CD4-positive, alpha-beta T cell treated with Interleukin-4 for 1 hour (primary cell): ENCODE measurements around the gene XCL1.
A peak's percentile ranks its signal among the peaks of the same experiment; 100 is the strongest.
"Not testable (repeated sequence)": the region's sequence is repeated elsewhere in the genome, so short reads cannot be mapped to it uniquely, and the experiment has no call there.

Experiments
- DNase-seq, 2 donors: peaks; one replicate each; pipeline ENCODE4 v3.0.0-alpha.2; 2020 to 2022

The XCL1 gene

GRCh38 chr1:168568346-168568745, 8.1 kb upstream of the XCL1 start:
- no peak for DNase-seq

DNA sequence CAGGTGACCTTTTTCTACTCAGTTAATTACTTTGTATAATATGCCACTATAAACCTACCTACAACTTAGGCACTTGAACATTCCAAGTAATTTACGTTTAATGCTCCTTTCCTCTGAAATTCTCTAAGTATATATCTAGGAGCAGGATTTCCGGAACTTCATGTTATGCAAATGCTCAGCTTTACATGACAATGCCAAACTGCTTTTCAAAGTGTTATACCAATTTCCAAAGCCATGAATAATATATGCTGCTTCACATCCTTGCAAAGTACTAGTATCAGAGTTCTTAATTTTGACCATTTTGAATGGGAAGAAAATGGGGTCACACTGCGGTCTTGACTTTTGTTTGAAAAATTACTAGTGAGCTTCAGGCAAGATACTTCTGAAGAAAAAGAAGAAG, 5.8 kb upstream of the XCL1 start:
- DNase-seq = no peak

DNA sequence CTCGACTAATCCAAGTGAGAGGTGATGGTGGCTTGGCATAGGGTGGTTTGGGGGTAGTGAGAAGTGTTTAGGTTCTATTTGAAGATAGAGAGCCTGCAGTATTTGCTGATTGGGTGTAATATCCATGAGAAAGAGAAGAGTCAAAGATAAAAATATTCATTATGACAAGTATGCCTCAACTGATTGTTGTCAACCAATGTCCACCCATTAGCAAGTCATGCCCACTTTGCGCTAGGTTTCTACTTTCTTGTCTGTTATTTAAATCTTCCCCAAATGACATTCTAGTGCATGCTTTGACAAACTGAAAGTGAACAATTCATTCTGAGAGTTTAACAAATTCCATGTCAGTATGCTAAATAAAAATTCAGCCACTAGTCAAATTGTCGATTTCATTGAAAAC, 3.8 kb upstream of the XCL1 start:
- no peak for DNase-seq

GRCh38 chr1:168574234-168574633, 2.2 kb upstream of the XCL1 start:
- peak; percentile 19 to 56 for DNase-seq

GRCh38 chr1:168578531-168579185, 2.3 kb downstream of the XCL1 start:
- not testable (repeated sequence) for DNase-seq

DNA sequence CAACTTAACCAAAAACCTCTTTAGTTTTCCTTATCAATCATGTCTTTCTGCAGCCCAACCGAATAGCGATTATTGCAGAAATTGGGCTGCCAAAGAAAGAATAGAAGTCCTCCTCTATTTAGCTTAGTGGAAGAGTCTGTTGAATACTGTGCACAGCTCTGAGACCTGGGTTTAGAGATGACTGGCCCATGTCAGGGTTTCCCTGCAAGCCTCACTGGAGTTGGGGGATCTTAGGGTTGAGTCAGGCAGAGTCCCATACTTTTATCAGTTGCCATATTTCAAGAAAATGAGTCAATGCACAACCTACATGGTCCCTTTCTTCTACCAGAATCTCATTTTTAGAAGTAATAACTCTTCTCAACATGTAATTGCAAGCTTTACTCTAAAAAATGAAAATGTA, 3.9 kb downstream of the XCL1 start:
- DNase-seq = not testable (repeated sequence)

DNA sequence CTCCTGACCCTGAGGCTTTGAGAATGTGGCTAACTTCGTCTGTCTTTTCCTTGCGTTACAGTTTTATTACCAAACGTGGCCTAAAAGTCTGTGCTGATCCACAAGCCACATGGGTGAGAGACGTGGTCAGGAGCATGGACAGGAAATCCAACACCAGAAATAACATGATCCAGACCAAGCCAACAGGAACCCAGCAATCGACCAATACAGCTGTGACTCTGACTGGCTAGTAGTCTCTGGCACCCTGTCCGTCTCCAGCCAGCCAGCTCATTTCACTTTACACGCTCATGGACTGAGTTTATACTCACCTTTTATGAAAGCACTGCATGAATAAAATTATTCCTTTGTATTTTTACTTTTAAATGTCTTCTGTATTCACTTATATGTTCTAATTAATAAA, 4.6 kb downstream of the XCL1 start:
- not testable (repeated sequence) for DNase-seq

GRCh38 chr1:168581817-168582572, 5.6 kb downstream of the XCL1 start:
- DNase-seq = no peak

- DNase-seq = no peak
These were observed 6.4 kb downstream of the XCL1 start for GRCh38 chr1:168582688-168583336.

DNA sequence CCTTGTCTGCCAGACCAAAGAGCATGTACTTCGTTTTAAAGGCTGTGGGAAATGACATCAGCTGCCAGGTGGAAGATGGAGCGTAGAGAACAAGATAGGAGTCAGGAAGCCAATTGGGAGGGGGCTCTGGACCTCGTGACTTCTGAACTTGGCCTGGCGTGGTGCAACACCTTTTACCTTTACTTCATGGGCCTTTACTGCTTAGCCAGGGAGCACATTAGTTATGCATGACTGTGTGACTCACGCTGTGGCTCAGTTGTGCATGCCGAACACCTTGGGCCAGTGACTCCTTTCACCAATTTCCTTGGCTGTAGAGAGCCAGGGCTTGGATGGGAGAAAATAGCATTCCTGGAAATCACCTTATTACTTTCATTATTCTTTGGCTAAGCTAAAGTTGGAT, 7.2 kb downstream of the XCL1 start:
- no peak for DNase-seq

DNA sequence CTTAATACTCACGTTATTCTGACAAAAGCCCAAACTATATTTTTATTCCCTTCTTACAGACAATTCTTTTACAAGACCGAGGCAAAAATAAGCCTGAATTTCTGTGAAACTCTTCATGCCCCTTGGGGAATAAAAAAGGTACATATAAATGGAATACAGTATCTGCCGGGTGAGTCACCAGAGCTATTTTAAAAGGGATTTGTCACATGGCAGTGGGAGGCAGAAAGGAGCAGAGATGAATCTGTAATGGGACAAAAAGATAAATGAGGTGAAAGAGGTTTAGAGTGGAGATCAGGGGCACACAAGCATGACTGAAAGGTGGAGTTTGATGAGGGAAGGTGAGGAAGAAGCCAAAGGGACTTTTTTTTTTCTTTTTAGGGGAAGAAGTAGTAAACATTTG, 8.8 kb downstream of the XCL1 start:
- no peak for DNase-seq

DNA sequence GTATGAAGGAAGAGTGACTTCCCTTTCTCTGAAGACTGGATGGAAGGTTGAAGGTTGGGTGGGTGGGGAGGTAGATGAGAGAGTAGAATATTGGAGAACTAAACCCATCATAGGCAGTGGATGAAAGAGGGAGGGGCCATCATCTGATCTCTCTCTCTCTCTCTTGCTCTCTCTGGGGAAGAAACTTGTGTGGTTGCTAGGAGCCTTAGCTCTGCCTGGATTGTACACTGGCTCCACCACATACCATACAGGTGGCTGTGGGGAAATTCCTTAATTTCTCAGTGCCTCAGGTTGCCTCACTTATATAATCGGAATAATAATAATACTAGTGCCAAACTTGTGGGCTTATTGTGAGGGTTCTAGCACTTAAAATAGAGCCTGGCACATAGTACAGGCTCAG, 9.5 kb downstream of the XCL1 start:
- no peak for DNase-seq

DNA sequence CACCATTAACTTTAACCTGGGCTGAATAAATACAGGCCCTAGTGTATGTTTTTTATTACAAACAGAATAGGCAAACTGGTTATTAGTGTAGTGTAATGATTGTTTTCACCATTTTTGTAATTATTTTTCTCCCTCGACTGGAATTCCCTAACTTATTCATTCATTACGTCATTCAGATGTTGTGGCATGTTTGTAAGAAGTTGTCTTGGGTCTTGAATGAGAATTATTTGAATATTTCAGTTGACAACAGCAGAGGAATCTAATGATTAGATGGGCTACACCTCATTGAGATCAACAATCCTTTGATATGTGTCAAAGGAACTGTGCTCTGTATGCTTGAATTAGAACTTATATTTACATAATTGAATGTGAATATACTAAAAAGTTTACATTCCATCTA, 12.8 kb downstream of the XCL1 start:
- no peak for DNase-seq

GRCh38 chr1:168591066-168591465, 14.7 kb downstream of the XCL1 start:
- DNase-seq = no peak

DNA sequence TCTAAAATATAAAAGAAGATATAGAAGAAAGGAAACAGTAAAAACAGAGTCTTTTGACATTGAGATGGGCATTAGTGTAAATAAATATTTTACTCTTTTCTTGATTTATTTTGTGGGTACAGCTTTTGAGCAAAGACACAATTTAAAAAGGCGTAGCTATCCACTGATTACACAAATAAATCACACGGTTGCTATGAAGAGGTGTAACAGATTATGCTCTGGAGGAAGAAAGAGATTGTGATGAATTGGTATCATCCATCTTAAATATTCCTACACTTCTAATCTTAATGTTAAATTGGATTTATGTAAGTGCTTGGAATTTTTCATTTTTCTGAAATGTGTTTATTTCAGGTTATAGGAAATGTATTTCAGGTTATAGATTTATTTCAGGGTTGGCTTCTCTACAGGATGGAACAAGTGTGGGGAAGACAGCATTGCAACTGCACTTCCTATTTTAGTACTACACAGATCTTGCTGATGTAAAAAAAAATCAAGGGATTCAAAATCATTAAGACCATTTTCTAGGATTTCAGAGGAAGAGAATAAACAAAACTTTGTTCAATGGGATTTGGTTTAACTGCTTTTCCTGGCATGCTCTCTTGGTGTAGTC, 15.3 kb downstream of the XCL1 start:
- DNase-seq = no peak

- DNase-seq = not testable (repeated sequence)
These were observed 19.0 kb downstream of the XCL1 start for GRCh38 chr1:168595403-168595802.

DNA sequence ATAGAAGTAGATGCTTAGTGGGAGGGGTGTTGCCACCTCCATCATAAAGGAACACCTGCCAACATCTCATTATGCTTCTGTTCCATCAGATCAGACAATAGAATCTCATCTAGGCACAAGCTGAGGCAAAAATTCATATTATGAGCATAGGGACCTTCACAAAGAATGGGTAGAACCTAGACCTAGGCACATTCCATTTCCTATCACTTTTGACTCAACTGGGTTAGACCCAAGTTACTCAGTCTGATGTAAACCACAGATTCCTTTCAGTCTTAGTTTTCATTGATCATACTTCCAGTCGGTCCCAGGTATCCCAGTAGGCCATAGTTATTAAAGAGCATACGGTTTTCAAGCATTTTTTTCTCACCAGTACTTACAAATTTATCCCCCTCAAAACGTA, 21.7 kb downstream of the XCL1 start:
- no peak for DNase-seq

GRCh38 chr1:168598892-168599291, 22.5 kb downstream of the XCL1 start:
- DNase-seq = no peak

- no peak for DNase-seq
These were observed 23.2 kb downstream of the XCL1 start for GRCh38 chr1:168599641-168600040.

DNA sequence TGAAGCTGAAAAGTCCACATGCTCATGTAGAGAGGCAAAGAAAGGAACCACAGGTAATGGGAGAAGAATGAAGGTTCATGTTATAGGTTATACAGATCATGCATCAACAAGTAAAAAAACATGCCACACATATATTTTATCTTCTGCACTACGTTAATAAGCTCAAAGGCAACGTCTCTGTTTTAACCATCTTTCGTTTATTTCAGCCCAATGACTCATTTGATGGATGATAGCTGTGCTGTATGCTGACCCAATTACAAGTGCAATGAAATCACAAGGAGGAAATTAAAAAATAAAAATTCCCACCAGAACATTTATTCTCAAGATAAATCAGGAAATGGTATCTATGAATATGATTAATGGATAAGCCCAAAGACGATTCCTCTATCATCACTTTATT, 24.6 kb downstream of the XCL1 start:
- DNase-seq = no peak

DNA sequence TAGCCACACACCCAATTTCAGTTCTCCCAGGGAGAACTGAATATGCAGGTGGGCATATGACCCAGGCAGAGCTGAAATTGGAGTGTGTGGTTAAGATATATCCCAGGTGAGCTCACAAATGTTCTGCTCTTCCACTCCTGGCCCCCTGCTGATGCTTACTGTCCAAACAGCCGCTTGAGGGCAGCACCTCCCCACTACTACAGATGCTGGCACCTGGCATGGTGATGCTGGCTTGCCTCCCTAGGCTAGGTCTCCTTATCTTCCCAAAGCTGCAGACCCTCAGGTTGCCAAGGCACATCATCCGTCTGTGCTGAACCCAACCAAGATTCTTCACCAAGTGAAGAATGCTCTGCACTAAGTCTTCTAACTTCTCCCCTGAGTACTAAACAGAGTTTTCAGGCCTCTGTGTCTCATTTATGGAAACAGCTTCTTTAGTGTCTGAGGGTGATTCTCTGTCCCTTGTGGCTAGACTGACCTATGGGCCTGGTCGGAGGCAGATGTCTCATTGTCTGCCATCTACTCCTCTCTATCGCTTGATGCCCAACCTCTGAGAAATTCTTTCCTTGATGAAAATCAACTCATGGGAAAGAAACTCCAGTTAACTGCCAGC, 27.2 kb downstream of the XCL1 start:
- DNase-seq = peak; percentile 67 to 68

GRCh38 chr1:168605443-168605842, 29.0 kb downstream of the XCL1 start:
- no peak for DNase-seq

DNA sequence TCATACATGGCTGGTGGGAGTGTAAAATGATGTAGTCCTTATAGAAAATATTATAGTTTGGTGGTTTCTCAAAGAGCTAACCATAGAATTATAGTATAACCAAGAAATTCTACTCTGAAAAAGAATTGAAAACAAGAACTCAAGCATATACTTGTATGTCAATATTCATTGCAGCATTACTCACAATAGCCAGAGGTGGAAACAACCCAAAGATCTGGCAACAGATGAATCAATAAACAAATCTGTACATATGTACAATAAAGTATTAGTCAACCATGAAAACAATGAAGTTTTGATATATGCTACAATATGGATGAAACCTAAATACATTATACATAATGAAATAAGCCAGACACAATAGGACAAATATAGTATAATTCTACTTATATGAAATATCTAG, 29.7 kb downstream of the XCL1 start:
- DNase-seq = no peak
